Panc1 (cell line): ENCODE results near the gene MAP3K3. TPM values are rescaled to one million over a fixed set of nuclear protein-coding genes. Genes with fewer than 3 reads are reported as not detected.

ENCODE experiments used
- ATAC-seq: fragments of 200-7000 bp; cut with Tn5 transposase; 2 replicates; pipeline ENCODE4 v1.9.1; 2020; ENCODE audit warnings: mild to moderate bottlenecking, moderate library complexity
- BruUV-seq: library from RNA; stranded (reverse); fragments of 400-500 nt; replicated peaks from 2 replicates; lab custom pipeline; 2021; lab: Mats Ljungman, UMichigan
- CTCF ChIA-PET: fragments of 300-600 bp; sonication (Branson Sonifier 250); formaldehyde crosslinking; loops from one replicate; lab custom pipeline; 2022; ENCODE audit warnings: antibody characterized with exemption; lab: Charles Lee
- POLR2A ChIA-PET: fragments of 300-600 bp; sonication (Branson Sonifier 250); formaldehyde crosslinking; loops from one replicate; lab custom pipeline; 2022; ENCODE audit warnings: antibody characterized with exemption; lab: Charles Lee
- DNase-seq: peaks from one replicate; pipeline ENCODE4 v3.0.0-alpha.2; 2010; ENCODE audit warnings: low read depth, low spot score
- H3K27ac ChIP-seq: 2 replicates; pipeline ENCODE4 v1.5.1; 2011; ENCODE audit warnings: mild to moderate bottlenecking, low read length, inconsistent platforms
- H3K27me3 ChIP-seq: fragments of 200-500 bp; sonication (Bioruptor generic); 2 replicates; pipeline ENCODE4 v1.6.0; 2014; ENCODE audit warnings: low read length, inconsistent platforms; ENCODE audit not compliant: control insufficient read depth, insufficient read depth
- H3K36me3 ChIP-seq: fragments of 200-500 bp; sonication (Bioruptor generic); 2 replicates; pipeline ENCODE4 v1.5.1; 2014; ENCODE audit warnings: inconsistent platforms, mild to moderate bottlenecking, low read length, moderate library complexity; ENCODE audit not compliant: control insufficient read depth, insufficient read depth
- H3K4me1 ChIP-seq: 2 replicates; pipeline ENCODE4 v1.5.1; 2011; ENCODE audit warnings: inconsistent platforms, mild to moderate bottlenecking, low read length, moderate library complexity; ENCODE audit not compliant: control insufficient read depth, insufficient read depth
- H3K4me3 ChIP-seq, 2 experiments: 2 replicates each; pipeline ENCODE4 v1.5.1; 2011 to 2012; ENCODE audit warnings: low read depth in 2 of 2, low read length in 2 of 2, mild to moderate bottlenecking in 2 of 2, inconsistent platforms in 1 of 2, moderate library complexity in 1 of 2
- H3K9me3 ChIP-seq: fragments of 200-500 bp; sonication (Bioruptor generic); 2 replicates; pipeline ENCODE4 v1.5.1; 2014; ENCODE audit warnings: low read depth, mild to moderate bottlenecking, inconsistent platforms, low read length, moderate library complexity; ENCODE audit not compliant: control insufficient read depth, insufficient read depth
- CTCF ChIP-seq: fragments of 450-650 bp; IDR thresholded peaks from 2 replicates; pipeline ENCODE4 v1.5.1; 2017; ENCODE audit warnings: mild to moderate bottlenecking
- POLR2AphosphoS5 ChIP-seq: IDR thresholded peaks from 2 replicates; pipeline ENCODE4 v1.6.1; 2012; ENCODE audit warnings: mild to moderate bottlenecking, low read depth, low read length, moderate library complexity
- REST ChIP-seq, 2 experiments: IDR thresholded peaks; 2 replicates each; pipeline ENCODE4 v1.6.1; 2011 to 2012; ENCODE audit warnings: low read depth in 2 of 2, control low read depth in 1 of 2, low read length in 1 of 2, mild to moderate bottlenecking in 1 of 2, moderate library complexity in 1 of 2; ENCODE audit not compliant: insufficient read depth in 1 of 2
- SIN3A ChIP-seq: IDR thresholded peaks from 2 replicates; pipeline ENCODE4 v1.6.1; 2012; ENCODE audit warnings: low read depth, mild to moderate bottlenecking, low read length, moderate library complexity, borderline replicate concordance; ENCODE audit not compliant: insufficient read depth
- TCF7L2 ChIP-seq: IDR thresholded peaks from 2 replicates; pipeline ENCODE4 v1.6.1; 2011; ENCODE audit warnings: mild to moderate bottlenecking, low read depth, low read length, inconsistent platforms
- in situ Hi-C: cut with HindIII; loops from 2 replicates; pipeline ENCODE4 v1.10.0; 2016; ENCODE audit warnings: low sequenced_read_pairs, low pct_unique_long_range_greater_than_20kb
- intact Hi-C: fragments of 100-400 bp; cut with micrococcal nuclease; formaldehyde crosslinking; loops from one replicate; pipeline ENCODE4 v1.10.0; 2022; ENCODE audit not compliant: unreplicated experiment
- total RNA-seq: library from RNA; stranded (reverse); gene quantifications from one replicate; pipeline ENCODE4 v1.2.1, GENCODE V29; 2021; ENCODE audit not compliant: unreplicated experiment

MAP3K3 gene
- total RNA-seq, 1 experiment from 2014 or later = 22.3 TPM

GRCh38 chr17:63610854-63611253 is 11.4 kb upstream of the MAP3K3 start:
- in situ Hi-C loops (no loop called here), intact Hi-C loops (no loop called here)
- no peaks in the 10 kb centered on the region for H3K27me3 ChIP-seq
- TF ChIP-seq SIN3A = no peak
- TF ChIP-seq CTCF = no peak
- no peak for TF ChIP-seq REST (IDR thresholded peaks at IDR 0.05; ENCODE audit: insufficient read depth in 1 of 2, low read depth in 2 of 2, low read length in 1 of 2)
- TF ChIP-seq TCF7L2 = no peak
- TF ChIP-seq POLR2AphosphoS5 = no peak
- no peaks in the 10 kb centered on the region for H3K9me3 ChIP-seq
- no peaks in the 10 kb centered on the region for H3K4me1 ChIP-seq
- H3K27ac ChIP-seq = no peak overlapping the region
- ChIA-PET POLR2A (no interaction called here), CTCF (interaction anchor here (1.3 kb wide), 1 partner anchor 132 kb away, joined by 5 read pairs; no protein-coding TSS in a partner anchor)
- DNase-seq = no peak
- no peak overlapping the region for H3K4me3 ChIP-seq
- no TSS peak for BruUV-seq
- ATAC-seq = no peak
- no peaks in the 10 kb centered on the region for H3K36me3 ChIP-seq

GRCh38 chr17:63611354-63611753 is 10.9 kb upstream of the MAP3K3 start:
- TF ChIP-seq SIN3A (no peak), CTCF (no peak), TCF7L2 (no peak), REST (IDR thresholded peaks at IDR 0.05; ENCODE audit: insufficient read depth in 1 of 2, low read depth in 2 of 2, low read length in 1 of 2) (no peak), POLR2AphosphoS5 (no peak)
- ChIA-PET CTCF (interaction anchor here (0.6 to 1.7 kb wide), 5 partner anchors 99 to 205 kb away, joined by 3 to 16 read pairs (median 5); no protein-coding TSS in a partner anchor), POLR2A (no interaction called here)
- BruUV-seq = no TSS peak
- DNase-seq (no peak), ATAC-seq (no peak)
- Histone ChIP-seq H3K4me1 (no peaks in the 10 kb centered on the region), H3K9me3 (no peaks in the 10 kb centered on the region), H3K36me3 (no peaks in the 10 kb centered on the region), H3K4me3 (no peak overlapping the region), H3K27ac (no peak overlapping the region), H3K27me3 (no peaks in the 10 kb centered on the region)
- intact Hi-C loops (no loop called here), in situ Hi-C loops (no loop called here)
